SK-N-SH treated with all-trans-retinoic acid at 6 μM for 48 hours (cell line): Measurements from ENCODE around the gene PLA2G3.

Experiments used
- ATAC-seq: fragments of 200-7000 bp; cut with Tn5 transposase; 3 replicates; pipeline ENCODE4 v1.9.1; 2020; ENCODE audit warnings: mild to moderate bottlenecking, moderate library complexity
- ARNTL ChIP-seq: fragments of 450-650 bp; formaldehyde crosslinking; IDR thresholded peaks from 2 replicates; pipeline ENCODE4 v1.5.0; 2020; ENCODE audit warnings: low read depth, mild to moderate bottlenecking, moderate library complexity, borderline replicate concordance
- BACH2 ChIP-seq: fragments of 250-450 bp; sonication (Bioruptor Pico); IDR thresholded peaks from 2 replicates; pipeline ENCODE4 v1.9.0; 2021; ENCODE audit warnings: mild to moderate bottlenecking, borderline replicate concordance
- CREB5 ChIP-seq: fragments of 250-450 bp; sonication (Bioruptor Pico); IDR thresholded peaks from 2 replicates; pipeline ENCODE4 v1.5.1; 2020; ENCODE audit warnings: low read depth, mild to moderate bottlenecking, moderate library complexity
- CSDC2 ChIP-seq: fragments of 250-450 bp; sonication (Bioruptor Pico); IDR thresholded peaks from 2 replicates; pipeline ENCODE4 v1.5.0; 2020; ENCODE audit warnings: mild to moderate bottlenecking, moderate library complexity
- CSRNP3 ChIP-seq: fragments of 250-450 bp; sonication (Bioruptor Pico); IDR thresholded peaks from 2 replicates; pipeline ENCODE4 v1.5.1; 2021; ENCODE audit warnings: mild to moderate bottlenecking, moderate library complexity
- ESRRG ChIP-seq: fragments of 250-450 bp; sonication (Bioruptor Pico); IDR thresholded peaks from 2 replicates; pipeline ENCODE4 v1.6.1; 2021; ENCODE audit warnings: mild to moderate bottlenecking
- GLIS3 ChIP-seq: fragments of 250-450 bp; sonication (Bioruptor Pico); IDR thresholded peaks from 2 replicates; pipeline ENCODE4 v1.5.0; 2020; ENCODE audit warnings: mild to moderate bottlenecking, moderate library complexity
- ISL1 ChIP-seq: fragments of 250-450 bp; sonication (Bioruptor Pico); IDR thresholded peaks from 2 replicates; pipeline ENCODE4 v2.1.2; 2022; ENCODE audit warnings: mild to moderate bottlenecking, moderate library complexity
- OSR1 ChIP-seq: fragments of 250-450 bp; sonication (Bioruptor Pico); IDR thresholded peaks from 2 replicates; pipeline ENCODE4 v1.8.0; 2022; ENCODE audit warnings: moderate library complexity, mild to moderate bottlenecking, inconsistent platforms
- POU6F1 ChIP-seq: fragments of 250-450 bp; sonication (Bioruptor Pico); IDR thresholded peaks from 2 replicates; pipeline ENCODE4 v1.8.0; 2021; ENCODE audit warnings: low read depth, mild to moderate bottlenecking, moderate library complexity, borderline replicate concordance
- PPARA ChIP-seq: fragments of 250-450 bp; sonication (Bioruptor Pico); IDR thresholded peaks from 2 replicates; pipeline ENCODE4 v1.5.0; 2020; ENCODE audit warnings: mild to moderate bottlenecking, borderline replicate concordance
- RARB ChIP-seq: fragments of 250-450 bp; sonication (Bioruptor Pico); IDR thresholded peaks from 2 replicates; pipeline ENCODE4 v1.8.0; 2021; ENCODE audit warnings: mild to moderate bottlenecking, moderate library complexity
- TCF4 ChIP-seq: fragments of 250-450 bp; sonication (Bioruptor Pico); IDR thresholded peaks from 2 replicates; pipeline ENCODE4 v1.8.0; 2021; ENCODE audit warnings: mild to moderate bottlenecking, moderate library complexity, borderline replicate concordance
- TSHZ2 ChIP-seq: fragments of 250-450 bp; sonication (Bioruptor Pico); IDR thresholded peaks from 2 replicates; pipeline ENCODE4 v1.5.0; 2020; ENCODE audit warnings: mild to moderate bottlenecking, moderate library complexity
- ZC3H10 ChIP-seq: fragments of 250-450 bp; sonication (Bioruptor Pico); IDR thresholded peaks from 2 replicates; pipeline ENCODE4 v1.5.1; 2021; ENCODE audit warnings: mild to moderate bottlenecking, moderate library complexity
- ZFP3 ChIP-seq: fragments of 250-450 bp; sonication (Bioruptor Pico); IDR thresholded peaks from 2 replicates; pipeline ENCODE4 v1.5.0; 2020; ENCODE audit warnings: mild to moderate bottlenecking, moderate library complexity
- ZFP30 ChIP-seq: fragments of 450-650 bp; formaldehyde crosslinking; IDR thresholded peaks from 2 replicates; pipeline ENCODE4 v1.5.0; 2022; ENCODE audit warnings: mild to moderate bottlenecking, moderate library complexity
- ZNF565 ChIP-seq: fragments of 450-650 bp; formaldehyde crosslinking; conservative IDR thresholded peaks from 2 replicates; pipeline ENCODE4 v1.5.0; 2020; ENCODE audit warnings: low read depth, mild to moderate bottlenecking, moderate library complexity
- ZNF70 ChIP-seq: fragments of 450-650 bp; formaldehyde crosslinking; IDR thresholded peaks from 2 replicates; pipeline ENCODE4 v1.5.0; 2020; ENCODE audit warnings: mild to moderate bottlenecking, moderate library complexity
- ZNF8 ChIP-seq: fragments of 450-650 bp; formaldehyde crosslinking; IDR thresholded peaks from 2 replicates; pipeline ENCODE4 v1.5.0; 2020; ENCODE audit warnings: mild to moderate bottlenecking, moderate library complexity

PLA2G3 gene

GRCh38 chr22:31104869-31105268 is 35.4 kb downstream of the PLA2G3 start (continued):
- no peak for TF ChIP-seq ZNF565 (CRISPR knock-in tag)
- TF ChIP-seq ARNTL: no peak
- TF ChIP-seq RARB (CRISPR knock-in tag): no peak
- TF ChIP-seq PPARA (CRISPR knock-in tag): no peak
- no peak for TF ChIP-seq ZFP30
- TF ChIP-seq ZNF70: no peak

GRCh38 chr22:31103899-31104694 is 36.2 kb downstream of the PLA2G3 start:
- ATAC-seq: no peak
- TF ChIP-seq ARNTL (no peak), CSRNP3 (no peak), ZFP30 (no peak), POU6F1 (no peak), ZFP3 (CRISPR knock-in tag) (no peak), PPARA (CRISPR knock-in tag) (no peak), CREB5 (CRISPR knock-in tag) (no peak), RARB (CRISPR knock-in tag) (no peak), ISL1 (no peak), OSR1 (no peak), ESRRG (no peak), BACH2 (CRISPR knock-in tag) (no peak), TCF4 (CRISPR knock-in tag) (no peak), GLIS3 (CRISPR knock-in tag) (no peak), ZC3H10 (CRISPR knock-in tag) (no peak), ZNF565 (CRISPR knock-in tag) (no peak), ZNF70 (no peak)

GRCh38 chr22:31103111-31103510 is 37.2 kb downstream of the PLA2G3 start:
- TF ChIP-seq CSRNP3 (no peak), BACH2 (CRISPR knock-in tag) (no peak), ESRRG (no peak), ZFP30 (no peak), ARNTL (no peak), ZNF565 (CRISPR knock-in tag) (no peak)
- TF ChIP-seq, all 23 proteins: peak for 0
- no peak for ATAC-seq

GRCh38 chr22:31102441-31103081 is 37.7 kb downstream of the PLA2G3 start:
- no peak for TF ChIP-seq CSDC2 (CRISPR knock-in tag)
- TF ChIP-seq ESRRG: no peak
- TF ChIP-seq ZNF70: no peak
- ATAC-seq: peak; percentile 62

- no peak for ATAC-seq
- TF ChIP-seq PPARA (CRISPR knock-in tag) (no peak), CSRNP3 (no peak), ZNF70 (no peak), ZC3H10 (CRISPR knock-in tag) (no peak), TSHZ2 (CRISPR knock-in tag) (no peak), ZNF8 (no peak), ZNF565 (CRISPR knock-in tag) (no peak), ARNTL (no peak)
These were observed 39.4 kb downstream of the PLA2G3 start for GRCh38 chr22:31100762-31101525.
